T-helper 1 cell treated with Interleukin-12 subunit alpha and Interleukin-12 subunit beta and Interleukin-4 antibody, amounts not matched to agents 30 ng/mL and 1 ng/mL, for 36 hours (primary cell): ENCODE results near the gene ARHGAP23. TPM values are rescaled to one million over a fixed set of nuclear protein-coding genes. Genes with fewer than 3 reads are reported as not detected.

Source experiments
- intact Hi-C: fragments of 100-400 bp; cut with micrococcal nuclease; formaldehyde crosslinking; loops from one replicate; pipeline ENCODE4 v1.15.1; 2024
- total RNA-seq: library from RNA; stranded (reverse); gene quantifications from 2 replicates; pipeline ENCODE4 v1.2.3, GENCODE V29; 2022

ARHGAP23 gene
- total RNA-seq, 1 donor from 2014 or later = 2.1 TPM

DNA sequence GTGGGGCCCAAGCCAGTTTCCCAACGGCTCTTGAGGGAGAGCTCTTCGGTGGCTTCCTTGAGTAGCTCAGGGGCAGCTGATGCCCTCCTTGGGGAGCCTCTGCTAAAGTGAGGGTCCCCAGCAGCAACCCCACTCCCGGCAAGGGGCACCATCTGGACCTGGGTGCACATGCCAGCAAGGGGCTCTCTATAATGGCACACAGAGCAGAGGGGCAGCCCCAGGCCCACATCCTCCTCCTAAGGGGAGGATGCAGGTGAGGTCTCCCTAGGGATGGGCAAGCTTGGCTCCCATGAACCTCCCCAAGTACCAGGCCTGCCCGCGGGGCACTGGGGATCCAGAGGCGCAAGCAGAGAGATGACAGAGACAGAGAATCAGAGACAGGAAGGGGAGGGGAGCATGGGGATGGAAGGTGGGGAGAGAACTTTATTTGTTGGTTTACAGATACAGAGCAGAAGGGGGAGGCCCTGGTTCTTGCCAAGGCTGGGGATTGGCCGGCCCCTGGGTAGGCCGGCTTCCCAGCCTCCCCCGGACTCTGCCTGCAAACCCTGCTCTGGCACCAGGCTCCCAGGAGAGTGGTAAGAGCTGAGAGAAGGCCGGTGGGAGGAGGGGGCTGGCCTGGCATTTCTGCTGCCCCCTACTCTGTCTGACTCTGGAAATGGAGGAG is 116.0 kb downstream of the ARHGAP23 start:
- intact Hi-C loops = no loop called here

DNA sequence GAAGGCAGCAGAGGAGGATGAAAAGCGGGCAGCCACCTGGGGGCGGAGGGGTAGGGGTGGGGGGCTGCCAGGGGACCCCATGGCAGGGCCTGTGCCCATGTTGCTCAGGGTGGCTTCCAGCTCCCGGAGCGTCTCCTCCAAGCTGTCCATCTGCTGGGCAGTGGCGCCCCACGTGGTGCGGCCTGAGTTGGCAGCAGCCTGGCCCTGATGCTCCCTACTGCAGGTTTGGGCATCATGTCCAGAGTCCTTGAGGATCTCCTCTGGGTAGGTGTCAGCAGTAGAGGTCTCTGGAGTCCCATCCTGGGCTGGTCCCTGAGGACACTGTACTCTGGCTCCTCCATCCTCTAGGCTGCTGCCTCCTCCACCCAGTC is 116.6 kb downstream of the ARHGAP23 start:
- intact Hi-C loops = no loop called here

DNA sequence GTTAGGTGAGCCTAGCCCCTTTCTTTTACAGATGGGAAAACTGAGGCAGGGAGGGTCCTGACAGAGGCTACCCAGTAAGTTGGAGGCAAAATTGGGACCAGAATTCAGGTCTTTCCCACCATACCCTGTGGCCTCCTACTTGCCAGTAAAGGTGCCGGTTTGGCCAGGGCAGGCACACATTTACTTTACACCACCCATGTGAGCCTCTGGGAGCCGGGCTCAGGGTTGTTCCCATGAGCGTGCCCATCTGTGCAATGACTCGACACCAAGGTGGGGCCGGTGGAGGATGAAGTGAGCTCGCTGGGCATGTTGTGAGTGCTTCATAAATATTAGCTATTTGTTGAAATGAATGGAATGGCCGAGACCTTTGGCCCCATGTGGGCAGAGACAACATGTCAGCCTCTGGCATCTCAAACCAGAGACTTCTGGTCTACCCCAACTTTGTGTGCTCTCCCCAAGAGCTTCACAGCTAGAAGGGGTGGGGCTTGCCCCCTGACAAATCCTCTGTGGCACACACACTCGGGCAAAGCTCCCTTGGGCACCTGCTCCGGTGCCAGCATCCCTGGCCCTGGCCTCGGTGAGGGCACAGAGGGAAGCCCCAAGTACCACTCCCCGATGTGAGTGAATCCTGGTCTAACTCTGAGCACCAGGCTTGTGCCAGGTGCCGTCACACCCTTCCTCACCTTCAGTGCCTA is 117.4 kb downstream of the ARHGAP23 start:
- intact Hi-C loops = no loop called here

DNA sequence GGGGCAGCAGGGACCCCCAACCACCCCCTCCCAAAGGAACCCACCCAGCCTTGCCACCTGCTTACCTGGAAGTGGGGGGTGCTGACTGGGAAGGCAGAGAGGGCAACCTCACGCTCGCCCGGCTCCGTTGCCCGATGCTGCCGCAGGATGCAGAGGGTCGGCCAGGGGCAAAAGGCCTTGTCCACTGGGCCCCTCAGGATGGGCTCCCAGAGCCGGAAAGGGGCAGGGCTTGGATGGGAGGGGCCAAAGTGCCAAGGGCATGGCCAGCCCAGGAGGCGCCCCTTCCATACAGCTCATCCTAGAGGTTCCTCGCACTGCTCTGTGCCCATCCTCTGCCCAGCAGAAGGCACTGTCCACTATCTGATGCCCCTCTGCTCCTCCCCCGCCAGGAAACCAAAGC is 118.1 kb downstream of the ARHGAP23 start:
- intact Hi-C loops = no loop called here

DNA sequence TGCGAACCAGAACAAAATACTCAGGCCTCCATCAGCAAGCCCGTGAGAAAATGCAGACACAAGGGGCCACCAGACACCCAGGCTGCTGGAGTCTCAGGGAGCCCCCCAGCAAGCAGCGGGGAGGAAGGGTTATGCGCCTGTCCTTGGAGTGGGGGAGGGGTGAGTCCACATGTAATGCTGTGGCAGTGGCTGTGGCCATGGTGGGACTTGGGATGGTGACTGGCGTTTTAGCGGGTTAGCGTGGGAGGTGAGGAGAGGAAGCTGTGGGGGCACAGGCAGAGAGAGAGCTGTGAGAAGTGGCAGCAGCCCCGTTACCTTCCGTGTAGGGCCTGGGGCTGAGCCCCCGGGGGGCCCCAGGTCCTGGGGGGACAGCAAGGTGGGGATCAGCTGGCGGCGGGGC is 119.2 kb downstream of the ARHGAP23 start:
- intact Hi-C loops = no loop called here

DNA sequence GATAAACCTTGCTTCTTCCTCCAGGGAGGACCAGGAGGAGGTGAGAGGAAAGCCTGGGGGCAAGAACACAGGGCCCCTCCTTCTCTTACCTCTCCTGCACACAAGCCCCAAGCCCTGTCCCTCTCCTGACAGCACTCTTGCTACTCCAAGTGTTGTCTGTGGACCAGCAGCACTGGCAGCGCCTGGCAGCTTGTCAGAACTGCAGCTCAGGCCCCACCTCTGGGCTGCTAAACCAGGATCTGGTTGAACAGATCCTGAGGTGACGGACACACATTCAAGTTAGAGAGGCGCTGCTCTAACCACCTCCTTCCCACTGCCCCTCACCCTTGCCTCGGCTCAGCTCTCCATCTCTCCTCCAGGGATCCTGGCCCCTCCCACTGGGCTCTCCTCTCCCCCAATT is 121.0 kb downstream of the ARHGAP23 start:
- intact Hi-C loops = no loop called here

DNA sequence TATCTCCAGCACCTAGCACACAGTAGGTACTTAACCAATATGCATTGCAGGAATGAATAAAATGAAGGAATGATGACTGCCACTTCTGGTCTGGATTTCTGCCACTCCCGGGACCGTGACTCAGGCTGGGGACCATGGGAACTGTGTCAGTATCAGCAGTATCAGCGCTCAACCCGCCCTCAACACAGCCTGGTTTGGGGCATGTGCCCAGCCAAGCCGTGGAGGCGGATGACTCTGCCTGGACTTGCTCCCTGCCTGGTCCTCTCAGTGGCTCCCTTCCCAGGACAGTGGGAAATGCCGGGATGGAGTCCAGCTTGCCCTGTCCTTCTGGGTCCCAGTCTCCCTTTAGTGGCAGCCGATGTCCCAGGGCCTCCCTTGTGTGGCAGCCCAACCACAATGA is 122.4 kb downstream of the ARHGAP23 start:
- intact Hi-C loops = loop anchor here (10.0 kb wide), 1 partner anchor 854 kb away; the partner anchor contains the start of gene FBXL20

DNA sequence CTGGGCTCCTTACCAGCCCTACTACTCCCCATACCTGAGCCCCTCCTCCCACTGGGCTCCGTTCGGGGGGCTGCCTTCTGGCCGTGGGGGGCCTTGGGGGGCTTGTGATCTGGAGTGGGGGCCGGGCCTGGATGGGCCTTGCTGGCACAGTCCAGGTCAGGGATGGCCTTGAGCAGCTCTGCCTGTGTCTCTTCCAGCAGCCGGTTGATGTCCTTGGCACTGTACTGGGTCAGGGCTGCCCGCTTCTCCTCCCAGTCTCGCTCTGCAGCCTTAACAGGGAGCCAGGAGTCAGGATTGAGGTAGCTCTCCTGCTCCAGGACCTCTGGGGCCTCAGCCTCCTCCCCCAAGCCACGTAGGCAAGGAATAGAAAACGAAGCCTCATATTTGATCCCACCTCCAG is 122.9 kb downstream of the ARHGAP23 start:
- intact Hi-C loops = loop anchor here (10.0 kb wide), 1 partner anchor 854 kb away; the partner anchor contains the start of gene FBXL20

DNA sequence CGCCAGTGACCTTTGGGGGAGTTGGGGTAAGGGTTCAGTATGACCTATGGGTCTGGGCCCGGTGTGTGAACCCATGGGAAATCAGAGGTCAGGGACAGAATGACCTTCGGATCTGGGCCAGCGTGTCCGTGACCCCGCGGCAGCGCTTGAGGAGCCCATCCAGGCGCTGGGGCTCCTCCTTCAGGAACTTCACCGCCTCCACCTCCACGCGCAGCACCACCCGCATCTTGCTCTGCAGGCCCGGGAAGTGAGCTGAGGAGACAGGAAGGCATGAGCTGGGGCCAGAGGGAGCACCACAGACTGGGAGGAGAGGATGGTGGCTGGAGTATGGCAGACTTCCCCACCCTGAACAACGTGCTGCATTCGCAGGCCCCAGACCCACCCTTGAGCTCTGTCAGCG is 124.1 kb downstream of the ARHGAP23 start:
- intact Hi-C loops = loop anchor here (10.0 kb wide), 1 partner anchor 852 kb away; the partner anchor contains the start of gene FBXL20

DNA sequence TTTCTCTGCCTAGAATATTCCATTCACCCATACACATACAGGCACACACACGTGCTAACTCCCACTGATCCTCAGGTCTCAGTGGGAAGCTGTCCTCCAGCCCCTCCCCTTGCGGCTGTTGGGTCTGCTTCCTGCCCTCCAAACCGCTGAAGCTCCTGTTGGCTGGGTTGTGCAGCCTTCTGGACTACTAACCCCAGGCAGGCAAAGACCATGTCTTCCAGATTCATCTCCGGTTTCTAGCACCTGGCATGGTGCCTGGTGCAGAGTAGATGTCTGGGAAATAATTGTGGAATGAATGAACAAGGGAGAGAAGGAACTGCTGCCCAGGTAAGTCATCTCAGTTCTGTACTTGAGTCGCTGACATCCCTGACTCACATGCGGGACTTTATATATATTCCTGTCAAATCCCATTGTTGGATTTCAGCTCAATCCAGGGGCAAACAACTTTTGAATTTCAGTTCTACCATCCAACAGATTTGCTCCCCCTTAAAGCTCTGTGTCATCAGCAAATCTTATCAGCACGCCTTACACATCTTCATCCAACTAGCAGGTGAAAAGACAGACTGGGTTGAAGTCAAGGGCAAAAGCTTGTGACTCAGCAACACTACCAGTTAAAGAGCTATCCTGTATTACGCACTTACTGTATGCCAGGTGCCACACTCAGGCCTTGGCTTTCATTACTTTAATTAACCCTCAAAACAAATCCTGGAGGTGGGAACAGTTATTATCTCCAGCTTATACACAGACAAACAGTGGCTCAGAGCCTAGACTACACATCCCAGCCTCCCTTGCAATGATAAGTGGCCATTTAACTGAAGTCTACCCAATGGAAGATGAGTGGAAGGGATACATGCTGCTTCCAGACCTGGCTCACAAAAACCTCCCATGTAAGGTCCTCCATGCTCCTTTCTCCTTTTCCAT is 126.4 kb downstream of the ARHGAP23 start:
- intact Hi-C loops = loop anchor here (5.0 to 10.0 kb wide), 2 partner anchors 850 to 1607 kb away; partner anchors contain the start of genes AATF and FBXL20

DNA sequence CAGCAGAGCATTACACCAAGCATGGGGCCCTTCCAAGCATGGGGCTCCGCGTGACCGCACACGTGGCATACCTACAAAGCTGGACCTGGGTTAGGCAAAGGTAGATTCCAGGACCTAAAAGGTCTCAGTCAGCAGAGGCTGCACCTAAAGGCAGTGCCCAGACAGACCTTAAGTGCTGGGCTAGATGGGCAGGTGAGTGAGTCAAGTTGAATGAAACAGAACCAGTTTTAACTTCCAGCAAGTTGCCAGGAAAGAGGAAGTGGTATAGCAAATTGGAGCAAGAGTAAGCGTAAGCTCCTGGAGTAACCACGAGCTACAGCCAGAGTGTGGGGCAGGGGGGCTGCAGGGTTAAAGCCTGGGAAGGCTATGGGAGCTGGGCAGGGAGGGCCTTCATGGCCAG is 128.0 kb downstream of the ARHGAP23 start:
- intact Hi-C loops = loop anchor here (5.0 to 10.0 kb wide), 2 partner anchors 849 to 1609 kb away; partner anchors contain the start of genes AATF and FBXL20

DNA sequence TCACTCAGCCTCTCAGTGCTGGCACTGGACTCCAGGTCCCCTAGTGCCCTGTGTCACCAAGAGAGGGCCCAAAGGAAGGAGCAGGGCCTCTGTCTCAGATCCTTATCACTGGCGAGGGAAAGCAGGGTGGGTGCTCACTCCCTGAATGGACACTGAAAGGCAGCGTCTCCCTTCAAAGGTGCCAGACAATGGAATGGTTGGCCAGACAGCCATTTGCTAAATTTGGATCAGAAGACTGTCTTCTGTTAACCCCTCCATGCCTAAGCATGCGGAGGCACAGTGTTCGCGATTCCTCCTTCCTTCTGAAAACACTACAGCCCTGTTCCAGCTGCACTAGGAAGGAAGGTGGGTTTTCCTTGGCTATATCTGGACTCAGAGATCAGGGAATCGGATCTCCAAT is 129.1 kb downstream of the ARHGAP23 start:
- intact Hi-C loops = loop anchor here (5.0 to 10.0 kb wide), 2 partner anchors 847 to 1610 kb away; partner anchors contain the start of genes AATF and FBXL20

DNA sequence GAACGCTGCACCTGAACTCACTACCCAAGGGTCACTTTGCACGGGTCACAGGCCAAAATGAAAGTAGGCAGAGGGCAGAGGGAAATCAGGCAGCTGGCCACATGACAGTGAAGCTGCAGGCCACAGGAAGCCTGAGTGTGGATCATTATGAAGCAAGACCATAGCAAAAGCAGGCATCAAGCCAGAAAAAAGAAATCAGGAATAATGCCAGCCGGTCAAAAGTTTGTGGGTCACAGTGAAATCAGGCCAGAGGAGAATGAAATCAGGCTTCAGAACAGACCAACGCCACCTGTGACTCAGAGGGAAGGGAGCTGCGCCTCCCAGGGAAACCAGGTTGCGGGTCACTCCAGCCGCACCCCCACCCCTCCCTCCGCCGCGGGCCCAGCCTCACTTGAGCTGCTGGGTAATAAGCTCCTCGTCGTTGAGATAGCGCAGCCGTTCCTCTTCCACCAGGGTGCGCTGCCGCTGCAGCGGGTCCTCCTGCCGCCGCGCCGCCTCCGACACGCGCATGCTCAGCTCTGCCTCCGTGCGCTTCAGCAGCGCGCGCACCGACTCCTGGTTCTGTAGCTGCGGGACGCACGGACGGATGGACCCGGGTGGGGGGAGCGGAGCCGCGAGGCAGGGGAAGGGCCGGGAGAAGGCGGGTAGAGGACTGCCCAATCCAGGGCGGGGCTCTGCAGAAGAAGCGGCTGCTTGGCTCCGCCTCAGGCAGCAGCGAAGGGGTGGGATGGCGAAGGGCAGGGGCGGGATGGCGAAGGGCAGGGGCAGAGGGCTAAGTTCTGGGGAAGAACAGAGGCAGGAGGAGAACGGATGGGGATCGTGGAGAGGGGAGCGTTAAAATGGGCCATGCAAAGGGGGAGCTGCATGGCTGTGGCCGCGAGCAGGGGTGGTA is 129.8 kb downstream of the ARHGAP23 start:
- intact Hi-C loops = loop anchor here (1.0 to 10.0 kb wide), 10 partner anchors 26 to 1611 kb away; partner anchors contain the start of genes AATF, CISD3, EPOP and FBXL20

DNA sequence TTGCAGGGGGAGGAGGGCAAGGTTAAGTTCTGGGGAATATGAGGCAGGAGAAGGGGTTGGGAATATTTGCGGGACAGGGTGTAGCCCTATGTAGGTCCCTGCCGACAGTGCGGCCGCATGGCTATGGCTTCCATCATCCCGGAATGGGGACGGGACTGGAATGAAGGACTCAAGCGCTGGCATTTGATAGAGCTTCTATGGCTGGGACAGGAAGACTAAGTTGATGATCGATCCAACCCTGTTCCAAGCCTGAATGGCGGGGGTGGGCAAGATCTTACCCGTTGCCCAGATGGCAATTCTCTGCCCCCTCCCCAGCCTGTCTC is 130.4 kb downstream of the ARHGAP23 start:
- intact Hi-C loops = loop anchor here (1.0 to 10.0 kb wide), 10 partner anchors 26 to 1611 kb away; partner anchors contain the start of genes AATF, CISD3, EPOP and FBXL20

DNA sequence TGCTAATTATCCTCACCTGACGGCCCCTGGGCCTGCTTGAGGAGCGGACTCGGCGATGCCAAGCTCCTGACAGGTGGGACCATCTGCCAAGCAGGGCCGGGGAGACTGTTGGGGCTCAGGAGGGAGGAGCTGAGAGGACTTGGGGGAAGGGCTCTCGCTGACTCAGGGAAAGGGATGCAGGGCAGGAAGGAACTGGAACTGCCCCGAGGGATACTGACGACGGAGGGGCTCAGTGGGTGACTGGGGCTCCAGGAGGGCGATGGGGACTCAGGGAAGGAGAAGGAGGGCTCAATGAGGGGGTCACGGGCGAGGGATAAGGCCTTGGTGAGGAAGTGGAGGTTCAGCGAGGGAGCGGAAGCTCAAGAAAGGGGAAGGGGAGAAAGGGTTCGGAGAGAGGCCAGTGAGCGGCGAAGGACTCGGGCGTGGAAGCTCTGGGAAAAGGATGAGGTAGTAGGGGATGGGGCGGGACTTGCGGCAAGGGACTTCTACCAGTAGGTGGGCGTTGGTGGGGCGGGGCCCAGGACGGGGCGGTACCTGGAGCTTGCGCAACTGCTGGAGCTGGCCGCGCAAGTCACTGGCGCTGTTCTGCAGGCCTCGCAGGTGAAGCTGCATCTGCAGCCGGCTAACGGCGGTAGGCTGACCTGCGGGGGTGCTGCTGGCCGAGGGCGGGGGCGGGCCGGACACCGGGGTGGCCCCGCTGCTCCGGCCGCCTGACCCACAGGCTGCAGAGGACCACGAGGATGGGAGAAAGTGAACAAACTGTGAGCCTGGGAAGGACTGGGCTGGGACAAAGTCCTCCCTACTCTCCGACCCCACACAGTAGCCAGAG is 131.0 kb downstream of the ARHGAP23 start:
- intact Hi-C loops = loop anchor here (2.0 to 10.0 kb wide), 4 partner anchors 116 to 1612 kb away; partner anchors contain the start of genes AATF, EPOP, FBXL20 and PSMB3

DNA sequence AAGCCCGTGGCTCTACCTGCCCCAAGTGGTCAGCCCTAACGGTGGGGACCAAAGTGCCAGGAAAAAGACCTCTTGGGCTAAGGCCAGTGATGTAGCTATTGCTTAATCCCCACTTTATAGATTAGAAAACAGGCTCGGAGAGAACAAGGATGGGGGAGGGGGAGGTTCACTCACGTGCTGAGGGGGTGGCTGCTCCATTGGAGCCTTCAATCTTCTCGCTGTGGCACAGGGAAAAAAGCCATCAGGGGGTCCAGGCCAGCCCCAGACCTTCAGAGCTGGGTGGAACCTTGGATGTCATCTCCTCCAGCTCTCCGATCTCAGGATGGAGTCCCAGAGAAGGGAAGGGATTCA is 131.6 kb downstream of the ARHGAP23 start:
- intact Hi-C loops = loop anchor here (2.0 to 10.0 kb wide), 4 partner anchors 115 to 1613 kb away; partner anchors contain the start of genes AATF, EPOP, FBXL20 and PSMB3

DNA sequence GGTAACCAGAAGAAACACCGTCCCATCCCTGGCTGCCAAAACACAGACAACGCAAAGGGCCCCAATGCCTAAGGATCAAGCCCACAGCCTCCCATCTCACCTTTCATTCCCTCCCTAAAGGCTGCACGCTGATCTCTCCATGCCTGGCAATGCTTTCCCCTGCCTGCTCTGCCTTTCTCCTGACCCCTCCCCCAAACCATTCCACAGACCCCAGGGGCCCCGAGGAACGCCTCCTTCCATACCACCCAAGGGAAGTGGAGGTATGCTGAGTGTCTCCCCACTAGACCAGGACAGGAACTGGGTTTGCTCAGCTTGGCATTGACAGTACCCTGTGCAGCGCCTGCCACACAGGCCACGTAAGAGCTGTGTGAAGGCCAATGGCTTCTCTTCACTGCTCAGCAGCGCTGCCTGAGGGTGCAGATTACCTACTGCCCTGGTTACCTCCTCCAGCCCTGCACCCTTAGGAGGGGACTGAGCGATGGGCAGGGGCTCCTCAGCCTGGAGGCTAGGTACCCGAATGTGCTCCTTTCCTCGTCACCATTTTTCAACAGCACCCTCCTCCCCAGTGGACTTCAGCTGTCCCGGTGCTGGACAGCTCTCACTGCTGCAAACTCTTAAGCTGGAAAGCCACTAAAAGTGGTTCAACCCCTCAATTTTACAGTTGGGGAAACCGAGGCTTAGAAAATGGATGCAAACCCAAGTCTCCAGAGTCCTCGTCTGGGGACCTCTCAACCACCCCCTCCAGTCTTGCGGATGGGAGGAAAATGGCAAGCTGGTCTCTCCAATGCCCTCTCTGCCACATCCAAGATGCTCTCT is 132.4 kb downstream of the ARHGAP23 start:
- intact Hi-C loops = no loop called here

DNA sequence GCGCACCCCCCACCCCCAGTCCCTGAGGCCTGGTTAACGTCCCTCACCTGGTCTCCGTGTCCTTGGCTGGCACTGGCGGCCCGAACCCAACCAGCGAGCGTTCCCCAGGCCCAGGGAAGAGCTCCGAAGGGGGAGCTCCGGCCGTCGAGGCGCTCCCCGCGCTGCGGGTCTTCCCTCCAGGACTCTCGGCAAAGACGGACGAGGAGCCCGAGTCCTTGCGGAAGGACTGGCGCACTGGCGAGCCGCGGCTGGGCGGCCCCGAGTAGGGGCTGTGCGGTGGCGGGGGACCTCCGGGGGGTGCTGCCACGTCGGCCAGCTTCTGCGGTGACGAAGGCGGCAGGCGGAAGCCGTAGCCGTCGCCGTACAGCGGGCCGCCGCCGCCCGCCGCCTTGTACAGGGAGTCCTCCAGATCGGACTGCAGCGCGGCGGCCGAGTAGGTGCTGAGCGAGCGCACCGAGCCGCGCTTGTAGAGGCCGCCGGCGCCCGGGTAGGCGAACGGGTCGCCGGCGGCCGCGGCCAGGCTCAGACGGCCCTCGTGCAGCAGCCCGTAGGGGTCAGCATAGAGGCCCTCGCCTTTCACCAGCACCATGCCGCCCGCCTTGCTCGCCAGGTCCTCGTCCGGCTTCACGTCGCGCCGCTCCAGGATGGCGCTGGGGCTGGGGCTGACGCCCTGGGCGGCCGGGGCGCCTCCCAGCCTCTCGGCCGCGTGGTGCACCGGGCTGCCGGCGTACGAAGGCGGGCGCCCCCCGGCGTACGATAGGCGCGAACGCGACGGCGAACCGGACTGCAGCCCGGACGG is 133.4 kb downstream of the ARHGAP23 start:
- intact Hi-C loops = no loop called here
